Hindlimb muscle (tissue), 1 donor: ENCODE measurements around the gene ENOX1. TPM values are rescaled to one million over a fixed set of nuclear protein-coding genes. Genes with fewer than 3 reads are reported as not detected.
"Not testable (repeated sequence)": the region's sequence is repeated elsewhere in the genome, so short reads cannot be mapped to it uniquely, and the experiment has no call there.

ENCODE experiments used
- DNase-seq: peaks from one replicate; pipeline ENCODE4 v3.0.0-alpha.2; 2013
- polyA plus RNA-seq: library from polyadenylated mRNA; unstranded; fragments of 120-200 nt; gene quantifications from one replicate; pipeline ENCODE4 v1.2.1, GENCODE V29; 2013; ENCODE audit not compliant: insufficient read length

The ENOX1 gene
- polyA plus RNA-seq, 1 donor = 8.4 TPM

- DNase-seq = no peak
These were observed 595.2 kb downstream of the ENOX1 start for GRCh38 chr13:43191546-43191945.

GRCh38 chr13:43185226-43185625 is 601.5 kb downstream of the ENOX1 start:
- no peak for DNase-seq

GRCh38 chr13:43180837-43181236 is 605.9 kb downstream of the ENOX1 start:
- no peak for DNase-seq

DNA sequence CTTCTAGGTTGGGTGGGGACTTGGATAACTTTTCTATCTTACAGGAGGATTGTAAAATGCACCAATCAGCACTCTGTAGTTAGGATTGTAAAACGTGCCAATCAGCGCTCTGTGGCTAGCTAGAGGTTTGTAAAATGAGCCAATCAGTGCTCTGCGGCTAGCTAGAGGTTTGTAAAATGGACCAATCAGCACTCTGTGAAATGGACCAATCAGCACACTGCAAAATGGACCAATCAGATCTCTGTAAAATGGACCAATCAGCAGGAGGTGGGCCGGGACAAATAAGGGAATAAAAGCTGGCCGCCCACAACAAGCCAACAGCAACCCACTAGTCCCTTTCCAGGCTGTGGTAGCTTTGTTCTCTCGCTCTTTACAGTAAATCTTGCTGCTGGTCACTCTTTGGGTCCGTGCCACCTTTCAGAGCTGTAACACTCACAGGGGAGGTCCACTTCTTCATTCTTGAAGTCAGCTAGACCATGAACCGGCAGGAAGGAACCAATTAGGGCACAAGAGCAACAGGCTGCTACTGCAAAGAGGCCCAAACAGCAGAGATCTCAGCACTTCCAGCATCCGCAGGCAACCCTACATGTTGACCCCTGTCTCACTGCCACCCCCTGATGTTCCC is 606.6 kb downstream of the ENOX1 start:
- DNase-seq = no peak

DNA sequence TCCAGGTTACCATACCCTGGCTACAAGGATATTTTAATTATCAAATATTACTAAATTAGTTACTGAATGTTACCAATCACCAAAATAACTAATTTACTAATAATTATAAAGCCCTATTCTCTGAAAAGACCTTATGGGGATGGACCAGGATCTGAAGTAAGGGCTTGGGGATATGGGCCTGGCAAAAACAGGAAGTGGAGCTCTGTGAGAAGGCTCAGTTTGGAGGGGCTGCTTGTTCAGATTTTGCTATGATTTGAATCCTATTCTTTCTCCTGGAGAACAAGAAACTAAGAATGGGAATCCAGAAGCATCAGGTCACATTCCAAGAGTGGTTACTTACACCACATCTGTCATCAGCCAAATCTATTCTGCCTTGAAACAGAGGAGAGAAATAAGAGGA is 615.3 kb downstream of the ENOX1 start:
- DNase-seq = no peak

- no peak for DNase-seq
These were observed 616.3 kb downstream of the ENOX1 start for GRCh38 chr13:43170506-43170905.

DNA sequence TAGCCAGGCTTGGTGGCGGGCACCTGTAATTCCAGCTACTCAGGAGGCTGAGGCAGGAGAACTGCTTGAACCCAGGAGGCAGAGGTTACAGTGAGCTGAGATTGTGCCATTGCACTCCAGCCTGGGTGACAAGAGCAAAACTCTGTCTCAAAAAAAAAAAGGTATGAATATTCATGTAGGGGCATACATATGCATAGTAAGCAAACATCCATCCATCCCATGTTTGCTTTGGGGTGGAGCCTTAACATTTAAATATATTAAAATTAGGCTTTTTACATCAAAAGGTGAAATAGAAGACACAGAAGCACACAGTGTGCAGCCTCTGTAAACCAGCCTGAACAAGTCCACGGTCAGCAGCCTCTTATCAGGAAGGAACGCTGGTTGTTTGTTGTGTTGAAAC is 618.3 kb downstream of the ENOX1 start:
- not testable (repeated sequence) for DNase-seq

GRCh38 chr13:43167731-43168130 is 619.0 kb downstream of the ENOX1 start:
- DNase-seq = no peak

DNA sequence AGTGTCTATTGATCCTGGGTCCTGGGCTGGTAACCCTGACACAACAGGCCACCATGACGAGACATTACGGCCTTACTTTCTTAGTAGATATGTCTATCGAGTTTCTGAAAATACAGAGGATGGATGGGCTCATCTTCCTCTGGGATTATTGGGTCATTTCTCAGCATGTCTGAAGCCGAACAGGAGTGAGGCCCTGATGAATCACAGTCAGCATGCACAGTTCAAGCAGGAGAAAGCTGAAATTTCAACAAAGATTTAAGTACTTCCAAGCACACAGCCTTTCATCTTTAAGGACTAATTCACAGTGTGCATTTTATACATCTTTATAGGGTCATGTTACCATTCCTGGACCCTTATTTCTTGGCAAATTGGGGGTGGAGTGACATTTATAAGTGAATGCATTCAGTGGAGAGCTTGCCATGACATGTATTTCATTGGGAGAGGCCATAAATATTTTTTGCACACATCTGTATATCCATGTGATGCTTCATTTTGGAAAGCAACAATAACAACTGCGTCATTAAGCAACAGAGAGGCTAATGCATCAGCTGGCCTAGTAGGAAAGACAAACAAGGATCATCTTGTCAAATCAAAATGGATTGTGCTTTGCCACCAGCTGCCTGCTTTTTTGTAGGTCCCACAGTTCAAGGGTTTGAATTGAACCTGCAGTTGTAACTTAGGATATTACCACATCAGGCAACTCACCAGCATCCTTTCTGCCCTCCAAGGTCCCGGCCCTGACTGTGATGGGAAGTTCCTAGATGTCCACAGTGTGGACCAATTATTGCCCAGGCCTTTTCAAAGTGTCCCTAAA is 619.9 kb downstream of the ENOX1 start:
- DNase-seq = no peak

Other genes with a start within 250 kb of the ENOX1 start
- gene CCDC122, start 92.8 kb upstream of the ENOX1 start, polyA plus RNA-seq = 5.4 TPM
- gene LACC1, start 92.9 kb upstream of the ENOX1 start, polyA plus RNA-seq = 1.8 TPM